Bronchial epithelial cell (primary cell): ENCODE results near the gene TP53AIP1. TPM values are rescaled to one million over a fixed set of nuclear protein-coding genes. Genes with fewer than 3 reads are reported as not detected.

Source experiments
- DNase-seq: peaks from one replicate; pipeline ENCODE4 v3.0.0-alpha.2; 2010; ENCODE audit warnings: low read depth
- FAIRE-seq: peaks from 2 replicates; lab custom pipeline; 2011; peaks lifted over from hg19 to GRCh38; lab: Jason Lieb, UNC
- H3K27me3 ChIP-seq: 2 replicates; pipeline ENCODE4 v1.5.1; 2011; ENCODE audit warnings: low read length; ENCODE audit not compliant: control insufficient read depth, insufficient read depth
- H3K36me3 ChIP-seq: 2 replicates; pipeline ENCODE4 v1.5.1; 2011; ENCODE audit warnings: low read length; ENCODE audit not compliant: control insufficient read depth, insufficient read depth
- H3K4me3 ChIP-seq: 2 replicates; pipeline ENCODE4 v1.5.1; 2011; ENCODE audit warnings: mild to moderate bottlenecking, low read depth, low read length, control low read depth
- total RNA-seq: library from RNA; depleted of rRNA; stranded (reverse); fragments of >200 nt; gene quantifications from 2 replicates; pipeline ENCODE4 v1.2.1, GENCODE V29; 2014
- TF ChIP-seq, protein P1 (sequence below): IDR thresholded peaks from 2 replicates; pipeline ENCODE4 v1.5.1; 2011; ENCODE audit warnings: mild to moderate bottlenecking, moderate library complexity, low read length, control low read depth, inconsistent platforms; ENCODE audit not compliant: insufficient read depth, severe bottlenecking

Gene TP53AIP1
- total RNA-seq, 1 donor from 2014 or later: 1.3 TPM

- H3K36me3 ChIP-seq: no peaks in the 10 kb centered on the region
- FAIRE-seq: no peak
- TF ChIP-seq, protein P1, sequence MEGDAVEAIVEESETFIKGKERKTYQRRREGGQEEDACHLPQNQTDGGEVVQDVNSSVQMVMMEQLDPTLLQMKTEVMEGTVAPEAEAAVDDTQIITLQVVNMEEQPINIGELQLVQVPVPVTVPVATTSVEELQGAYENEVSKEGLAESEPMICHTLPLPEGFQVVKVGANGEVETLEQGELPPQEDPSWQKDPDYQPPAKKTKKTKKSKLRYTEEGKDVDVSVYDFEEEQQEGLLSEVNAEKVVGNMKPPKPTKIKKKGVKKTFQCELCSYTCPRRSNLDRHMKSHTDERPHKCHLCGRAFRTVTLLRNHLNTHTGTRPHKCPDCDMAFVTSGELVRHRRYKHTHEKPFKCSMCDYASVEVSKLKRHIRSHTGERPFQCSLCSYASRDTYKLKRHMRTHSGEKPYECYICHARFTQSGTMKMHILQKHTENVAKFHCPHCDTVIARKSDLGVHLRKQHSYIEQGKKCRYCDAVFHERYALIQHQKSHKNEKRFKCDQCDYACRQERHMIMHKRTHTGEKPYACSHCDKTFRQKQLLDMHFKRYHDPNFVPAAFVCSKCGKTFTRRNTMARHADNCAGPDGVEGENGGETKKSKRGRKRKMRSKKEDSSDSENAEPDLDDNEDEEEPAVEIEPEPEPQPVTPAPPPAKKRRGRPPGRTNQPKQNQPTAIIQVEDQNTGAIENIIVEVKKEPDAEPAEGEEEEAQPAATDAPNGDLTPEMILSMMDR: no peak
These were observed 9.0 kb downstream of the TP53AIP1 start for GRCh38 chr11:128933481-128934178.

GRCh38 chr11:128931668-128932067 lies 11.0 kb downstream of the TP53AIP1 start:
- DNase-seq (no peak), FAIRE-seq (peak; percentile 43)
- Histone ChIP-seq H3K4me3 (no peak overlapping the region), H3K36me3 (no peaks in the 10 kb centered on the region), H3K27me3 (no peaks in the 10 kb centered on the region)
- TF ChIP-seq, protein P1: no peak

More at GRCh38 chr11:128933481-128934178, 9.0 kb downstream of the TP53AIP1 start:
- H3K27me3 ChIP-seq: no peaks in the 10 kb centered on the region
- no peak for DNase-seq
- no peak overlapping the region for H3K4me3 ChIP-seq

GRCh38 chr11:128931066-128931465 lies 11.6 kb downstream of the TP53AIP1 start:
- no peaks in the 10 kb centered on the region for H3K36me3 ChIP-seq
- TF ChIP-seq, protein P1: no peak
- FAIRE-seq: no peak
- no peak for DNase-seq
- H3K27me3 ChIP-seq: no peaks in the 10 kb centered on the region
- H3K4me3 ChIP-seq: no peak overlapping the region

DNA sequence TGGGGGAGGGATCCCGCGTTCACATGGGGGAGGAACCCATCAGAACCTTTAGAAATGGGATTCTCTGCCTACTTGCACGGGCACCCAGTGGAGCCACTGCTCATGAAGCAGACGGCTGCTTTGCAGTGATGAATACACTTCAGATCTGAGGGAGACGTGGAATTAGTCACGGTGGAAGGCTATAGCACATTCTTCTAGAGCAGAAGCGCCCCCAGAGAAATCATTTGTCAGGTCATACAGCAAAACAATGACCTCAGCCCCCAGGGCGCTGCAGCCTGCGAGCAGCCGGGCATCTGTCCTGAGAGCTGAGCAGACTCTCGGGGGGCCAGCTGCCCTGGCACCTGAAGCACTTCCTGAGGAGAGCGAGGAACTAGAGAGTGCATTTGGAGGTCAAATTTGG lies 12.7 kb downstream of the TP53AIP1 start:
- Histone ChIP-seq H3K4me3 (no peak overlapping the region), H3K36me3 (no peaks in the 10 kb centered on the region), H3K27me3 (no peaks in the 10 kb centered on the region)
- no peak for DNase-seq
- no peak for FAIRE-seq
- TF ChIP-seq, protein P1: no peak

- no peak for FAIRE-seq
These were observed 13.2 kb downstream of the TP53AIP1 start for GRCh38 chr11:128929468-128929867.

More at GRCh38 chr11:128929468-128929867, 13.2 kb downstream of the TP53AIP1 start:
- TF ChIP-seq, protein P1: no peak
- no peak for DNase-seq
- Histone ChIP-seq H3K4me3 (no peak overlapping the region), H3K36me3 (no peaks in the 10 kb centered on the region), H3K27me3 (no peaks in the 10 kb centered on the region)
